GM12878 (cell line): Measurements from ENCODE around the gene FRK. TPM values are rescaled to one million over a fixed set of nuclear protein-coding genes. Genes with fewer than 3 reads are reported as not detected.

Source experiments
- ATAC-seq: fragments of 200-7000 bp; cut with Tn5 transposase; 3 replicates; pipeline ENCODE4 v1.9.1; 2020; ENCODE audit warnings: mild to moderate bottlenecking, moderate library complexity
- BruUV-seq: library from RNA; stranded (reverse); fragments of 400-500 nt; replicated peaks from 2 replicates; lab custom pipeline; 2021; lab: Mats Ljungman, UMichigan
- CTCF ChIA-PET: fragments of 300-600 bp; sonication (Branson Sonifier 250); formaldehyde crosslinking; extraction: SDS; loops from one replicate; lab custom pipeline; 2021; ENCODE audit warnings: inconsistent platforms; lab: Yijun Ruan, JAX
- POLR2A ChIA-PET: fragments of 350-600 bp; formaldehyde crosslinking; extraction: SDS; loops from one replicate; lab custom pipeline; 2021; ENCODE audit warnings: inconsistent platforms; lab: Charles Lee
- RAD21 ChIA-PET: fragments of 300-600 bp; sonication (Branson Sonifier 250); formaldehyde crosslinking; loops from one replicate; lab custom pipeline; 2023; ENCODE audit warnings: antibody characterized with exemption; ENCODE audit not compliant: unreplicated experiment; lab: Charles Lee
- SMC1A ChIA-PET: fragments of 300-600 bp; sonication (Branson Sonifier 250); formaldehyde crosslinking; loops from one replicate; lab custom pipeline; 2023; ENCODE audit not compliant: unreplicated experiment, uncharacterized antibody; lab: Charles Lee
- DNase-seq: peaks from one replicate; pipeline ENCODE4 v3.0.0-alpha.2; 2011; ENCODE audit warnings: low read depth, low spot score
- FAIRE-seq: peaks from 3 replicates; lab custom pipeline; 2011; peaks lifted over from hg19 to GRCh38; lab: Jason Lieb, UNC
- H2AFZ ChIP-seq: 2 replicates; pipeline ENCODE4 v1.6.0; 2011; ENCODE audit warnings: low read depth, low read length, control low read depth; ENCODE audit not compliant: control insufficient read depth
- H3K27ac ChIP-seq: 2 replicates; pipeline ENCODE4 v1.5.1; 2011; ENCODE audit warnings: control low read depth; ENCODE audit not compliant: control insufficient read depth, insufficient read depth
- H3K27me3 ChIP-seq, 2 experiments: replicated peaks in 1 of 2; 2 replicates each; pipeline versions ENCODE4 v1.6.0 to v1.6.1; 2011; ENCODE audit warnings: low read length in 1 of 2; ENCODE audit not compliant: control insufficient read depth in 2 of 2, insufficient read depth in 2 of 2
- H3K36me3 ChIP-seq, 2 experiments: 2 replicates each; pipeline ENCODE4 v1.5.1; 2011; ENCODE audit warnings: low read length in 1 of 2; ENCODE audit not compliant: control insufficient read depth in 2 of 2, insufficient read depth in 2 of 2
- H3K4me1 ChIP-seq: 2 replicates; pipeline ENCODE4 v1.6.1; 2011; ENCODE audit warnings: mild to moderate bottlenecking, low read length, moderate library complexity, mixed read lengths; ENCODE audit not compliant: control insufficient read depth, insufficient read depth
- H3K4me2 ChIP-seq: 2 replicates; pipeline ENCODE4 v1.6.0; 2011; ENCODE audit warnings: control low read depth; ENCODE audit not compliant: control insufficient read depth, insufficient read depth
- H3K4me3 ChIP-seq: fragments of 200-600 bp; sonication (generic); 2 replicates; pipeline ENCODE4 v1.5.1; 2016
- H3K79me2 ChIP-seq: 2 replicates; pipeline ENCODE4 v1.6.0; 2011; ENCODE audit warnings: low read length; ENCODE audit not compliant: control insufficient read depth, insufficient read depth
- H3K9ac ChIP-seq: 2 replicates; pipeline ENCODE4 v1.8.0; 2011; ENCODE audit warnings: low read length, control low read depth, mixed read lengths; ENCODE audit not compliant: control insufficient read depth, insufficient read depth
- H3K9me3 ChIP-seq: replicated peaks from 3 replicates; pipeline ENCODE4 v1.5.1; 2011; ENCODE audit warnings: mild to moderate bottlenecking, low read length; ENCODE audit not compliant: control insufficient read depth, insufficient read depth
- H4K20me1 ChIP-seq: 2 replicates; pipeline ENCODE4 v1.6.0; 2011; ENCODE audit not compliant: control insufficient read depth, insufficient read depth
- E2F8 ChIP-seq: fragments of 450-650 bp; IDR thresholded peaks from 2 replicates; pipeline ENCODE4 v1.6.1; 2018; ENCODE audit warnings: mild to moderate bottlenecking, low read depth, moderate library complexity; ENCODE audit not compliant: partially characterized antibody
- ESRRA ChIP-seq: IDR thresholded peaks from 2 replicates; pipeline ENCODE4 v1.6.1; 2012; ENCODE audit warnings: mild to moderate bottlenecking, low read length, improper control_type of control experiment
- FOXM1 ChIP-seq: IDR thresholded peaks from 2 replicates; pipeline ENCODE4 v1.6.1; 2012; ENCODE audit warnings: low read depth, mild to moderate bottlenecking, inconsistent platforms, low read length, moderate library complexity
- JUNB ChIP-seq: IDR thresholded peaks from 2 replicates; pipeline ENCODE4 v1.6.1; 2016; ENCODE audit warnings: antibody characterized with exemption, mild to moderate bottlenecking
- KLF5 ChIP-seq: fragments of 450-650 bp; IDR thresholded peaks from 2 replicates; pipeline ENCODE4 v1.6.1; 2014; ENCODE audit warnings: mild to moderate bottlenecking; ENCODE audit not compliant: partially characterized antibody
- NFXL1 ChIP-seq: fragments of 450-650 bp; IDR thresholded peaks from 2 replicates; pipeline ENCODE4 v1.6.1; 2017; ENCODE audit warnings: antibody characterized with exemption, mild to moderate bottlenecking, borderline replicate concordance
- RELB ChIP-seq: fragments of 450-650 bp; IDR thresholded peaks from 2 replicates; pipeline ENCODE4 v1.6.1; 2017; ENCODE audit warnings: low read depth, mild to moderate bottlenecking, moderate library complexity
- SMAD5 ChIP-seq: IDR thresholded peaks from 2 replicates; pipeline ENCODE4 v1.6.1; 2016; ENCODE audit warnings: antibody characterized with exemption, low read depth
- TAF1 ChIP-seq: IDR thresholded peaks from 2 replicates; pipeline ENCODE4 v1.6.1; 2011; ENCODE audit warnings: mild to moderate bottlenecking, low read depth, low read length, borderline replicate concordance
- TCF12 ChIP-seq: IDR thresholded peaks from 2 replicates; pipeline ENCODE4 v1.6.1; 2011; ENCODE audit warnings: low read depth, mild to moderate bottlenecking, low read length
- USF2 ChIP-seq: IDR thresholded peaks from 2 replicates; pipeline ENCODE4 v1.6.1; 2011; ENCODE audit warnings: low read depth, low read length, improper control_type of control experiment, borderline replicate concordance
- YBX1 ChIP-seq: fragments of 450-650 bp; IDR thresholded peaks from 2 replicates; pipeline ENCODE4 v1.6.1; 2016; ENCODE audit warnings: antibody characterized with exemption
- ZSCAN29 ChIP-seq: fragments of 450-650 bp; IDR thresholded peaks from 2 replicates; pipeline ENCODE4 v1.6.1; 2017; ENCODE audit warnings: mild to moderate bottlenecking, moderate library complexity
- WGBS: methylation state at CpG from one replicate; pipeline ENCODE4 v1.1.6; 2016; ENCODE audit warnings: low lambda C conversion rate; ENCODE audit not compliant: insufficient replicate concordance, insufficient coverage; ENCODE audit errors: missing lambda C conversion rate; 5-methylcytosine and 5-hydroxymethylcytosine counted together
- in situ Hi-C: fragments of 300-500 bp; cut with MboI; formaldehyde crosslinking; loops from 9 replicates; pipeline ENCODE4 v1.14.3; 2018; ENCODE audit warnings: mixed read lengths
- intact Hi-C: fragments of 100-400 bp; cut with micrococcal nuclease; formaldehyde crosslinking; loops from one replicate; pipeline ENCODE4 v1.14.2; 2022; ENCODE audit not compliant: unreplicated experiment
- polyA plus RNA-seq, 11 experiments: library from polyadenylated mRNA; depleted of rRNA in 4 of 11; unstranded in 6 of 11; stranded (reverse) in 5 of 11; fragments of >200 nt; fragmentation: Nextera tagmentation in 4 of 11; fragmentation: Illumina TruSeq in 1 of 11; extraction: Ambion mirVana in 4 of 11; extraction: Trizol in 1 of 11; gene quantifications; 1 replicate in 1 of 11; 2 replicates in 10 of 11; pipeline versions ENCODE4 v1.2.1 to v1.2.3, GENCODE V29; 2011 to 2016; ENCODE audit warnings: inconsistent platforms in 2 of 11, missing spikeins in 2 of 11, low read depth in 1 of 11
- total RNA-seq, 4 experiments: library from RNA; depleted of rRNA in 3 of 4; stranded (reverse); fragments of >200 nt in 3 of 4; fragmentation: Illumina TruSeq in 1 of 4; extraction: Trizol in 1 of 4; gene quantifications; 2 replicates each; pipeline versions ENCODE4 v1.2.1 to v1.2.3, GENCODE V29; 2013 to 2021
- TF ChIP-seq, protein P1 (sequence below), 3 experiments: IDR thresholded peaks in 2 of 3; conservative IDR thresholded peaks in 1 of 3; 2 replicates each; pipeline ENCODE4 v1.5.1; 2011; ENCODE audit warnings: low read depth in 3 of 3, low read length in 3 of 3, mild to moderate bottlenecking in 3 of 3, control low read depth in 2 of 3, moderate library complexity in 2 of 3, inconsistent platforms in 1 of 3, mixed read lengths in 1 of 3; ENCODE audit not compliant: control insufficient read depth in 2 of 3, insufficient read depth in 1 of 3; ENCODE audit errors: extremely low read depth in 1 of 3
- TF ChIP-seq, protein P2 (sequence below): fragments of 450-650 bp; IDR thresholded peaks from 2 replicates; pipeline ENCODE4 v1.6.1; 2016; ENCODE audit warnings: mild to moderate bottlenecking

Gene FRK
- total and polyA plus RNA-seq, 10 of the 15 experiments (the other 5 are each of a cell fraction or from before 2014, with no cell fraction given) = 0.29 to 2.4 (median 1.2) TPM

GRCh38 chr6:116050737-116051136, 10.0 kb downstream of the FRK start:
- Histone ChIP-seq H3K79me2 (no peaks in the 10 kb centered on the region), H3K27me3 (no peaks in the 10 kb centered on the region), H3K4me1 (peaks cover 7% of the 10 kb centered on the region; the same call in 1 of the 2 replicates), H3K9ac (no peak overlapping the region), H3K4me2 (no peak overlapping the region), H2AFZ (no peak overlapping the region), H4K20me1 (no peaks in the 10 kb centered on the region)
- BruUV-seq = no TSS peak
- DNase-seq = no peak
- ChIA-PET SMC1A (no interaction called here), RAD21 (interaction anchor here (1.2 kb wide), 1 partner anchor 52 kb away, joined by 3 read pairs; no protein-coding TSS in a partner anchor)
- intact Hi-C loops = no loop called here
- in situ Hi-C loops = no loop called here
- TF ChIP-seq FOXM1 (no peak), KLF5 (no peak), NFXL1 (no peak), JUNB (no peak), YBX1 (no peak), USF2 (no peak), ESRRA (no peak), ZSCAN29 (no peak), SMAD5 (no peak), E2F8 (no peak), RELB (no peak), TAF1 (no peak), TCF12 (no peak)
- TF ChIP-seq, protein P1, sequence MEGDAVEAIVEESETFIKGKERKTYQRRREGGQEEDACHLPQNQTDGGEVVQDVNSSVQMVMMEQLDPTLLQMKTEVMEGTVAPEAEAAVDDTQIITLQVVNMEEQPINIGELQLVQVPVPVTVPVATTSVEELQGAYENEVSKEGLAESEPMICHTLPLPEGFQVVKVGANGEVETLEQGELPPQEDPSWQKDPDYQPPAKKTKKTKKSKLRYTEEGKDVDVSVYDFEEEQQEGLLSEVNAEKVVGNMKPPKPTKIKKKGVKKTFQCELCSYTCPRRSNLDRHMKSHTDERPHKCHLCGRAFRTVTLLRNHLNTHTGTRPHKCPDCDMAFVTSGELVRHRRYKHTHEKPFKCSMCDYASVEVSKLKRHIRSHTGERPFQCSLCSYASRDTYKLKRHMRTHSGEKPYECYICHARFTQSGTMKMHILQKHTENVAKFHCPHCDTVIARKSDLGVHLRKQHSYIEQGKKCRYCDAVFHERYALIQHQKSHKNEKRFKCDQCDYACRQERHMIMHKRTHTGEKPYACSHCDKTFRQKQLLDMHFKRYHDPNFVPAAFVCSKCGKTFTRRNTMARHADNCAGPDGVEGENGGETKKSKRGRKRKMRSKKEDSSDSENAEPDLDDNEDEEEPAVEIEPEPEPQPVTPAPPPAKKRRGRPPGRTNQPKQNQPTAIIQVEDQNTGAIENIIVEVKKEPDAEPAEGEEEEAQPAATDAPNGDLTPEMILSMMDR (IDR thresholded peaks at IDR 0.05 in 2 of 3, conservative IDR thresholded peaks at IDR 0.05 in 1 of 3; ENCODE audit: control insufficient read depth in 2 of 3, extremely low read depth in 1 of 3, insufficient read depth in 1 of 3, low read depth in 3 of 3, low read length in 3 of 3) = no peak
- TF ChIP-seq, protein P2, sequence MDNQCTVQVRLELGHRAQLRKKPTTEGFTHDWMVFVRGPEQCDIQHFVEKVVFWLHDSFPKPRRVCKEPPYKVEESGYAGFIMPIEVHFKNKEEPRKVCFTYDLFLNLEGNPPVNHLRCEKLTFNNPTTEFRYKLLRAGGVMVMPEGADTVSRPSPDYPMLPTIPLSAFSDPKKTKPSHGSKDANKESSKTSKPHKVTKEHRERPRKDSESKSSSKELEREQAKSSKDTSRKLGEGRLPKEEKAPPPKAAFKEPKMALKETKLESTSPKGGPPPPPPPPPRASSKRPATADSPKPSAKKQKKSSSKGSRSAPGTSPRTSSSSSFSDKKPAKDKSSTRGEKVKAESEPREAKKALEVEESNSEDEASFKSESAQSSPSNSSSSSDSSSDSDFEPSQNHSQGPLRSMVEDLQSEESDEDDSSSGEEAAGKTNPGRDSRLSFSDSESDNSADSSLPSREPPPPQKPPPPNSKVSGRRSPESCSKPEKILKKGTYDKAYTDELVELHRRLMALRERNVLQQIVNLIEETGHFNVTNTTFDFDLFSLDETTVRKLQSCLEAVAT = no peak
- TF ChIP-seq, all 136 proteins: peak for 0
- ChIA-PET POLR2A (interaction anchor here (1.0 kb wide), 1 partner anchor 23 kb away, joined by 3 read pairs; no protein-coding TSS in a partner anchor), CTCF (interaction anchor here (0.6 to 0.9 kb wide), 2 partner anchors 13 to 95 kb away, joined by 3 read pairs; no protein-coding TSS in a partner anchor)
- ATAC-seq (no peak), FAIRE-seq (no peak)
- Histone ChIP-seq H3K4me3 (no peak overlapping the region), H3K9me3 (peaks cover 4% of the 10 kb centered on the region; the same call in 2 of the 3 replicates), H3K36me3 (no peaks in the 10 kb centered on the region), H3K27ac (no peak overlapping the region)
- WGBS = 55% methylated on average over 1 of the region's 1 CpG
